Measurements from ENCODE around the gene TOMM34. TPM values are rescaled to one million over a fixed set of nuclear protein-coding genes. Genes with fewer than 3 reads are reported as not detected.

The TOMM34 gene
- total and polyA plus RNA-seq, 4 donors, result 4.4 to 12.1 (median 7.8) TPM

- TF ChIP-seq ZBTB33 (IDR thresholded peaks at IDR 0.05), result no peak
- TF ChIP-seq YY1 (IDR thresholded peaks at IDR 0.05), result no peak
Measured at GRCh38 chr20:44990957-44991356, 30.8 kb upstream of the TOMM34 start (continued).

- no peak for DNase-seq (ENCODE audit: low spot score)
- Histone ChIP-seq H3K27me3 (ENCODE audit: control insufficient read depth in 4 of 4, insufficient read depth in 4 of 4, low read length in 3 of 4) (no peaks in the 10 kb centered on the region), H3K9me3 (ENCODE audit: control insufficient read depth in 4 of 4, low read length in 3 of 4) (no peaks in the 10 kb centered on the region), H3K9ac (ENCODE audit: low read depth in 1 of 2, low read length in 2 of 2) (peak overlapping the region in 1 of 2 donors; percentile 21), H3K36me3 (ENCODE audit: control insufficient read depth in 4 of 4, insufficient read depth in 3 of 4, low read depth in 1 of 4, low read length in 3 of 4) (peaks cover 0 to 12% (median 7%) of the 10 kb centered on the region in 4 donors), H3K4me1 (ENCODE audit: control insufficient read depth in 4 of 4, insufficient read depth in 4 of 4, low read length in 3 of 4) (peaks cover 0 to 6% (median under 1%) of the 10 kb centered on the region in 4 donors), H3K27ac (ENCODE audit: low read depth in 1 of 2, low read length in 2 of 2) (peak overlapping the region; percentile 15 to 33), H3K4me3 (ENCODE audit: low read depth in 1 of 3, low read length in 3 of 3) (no peak overlapping the region)
- no peak for TF ChIP-seq RXRA (IDR thresholded peaks at IDR 0.05)
- WGBS, result 79% methylated on average over 3 of the region's 3 CpGs
Measured at GRCh38 chr20:44990425-44990824, 30.2 kb upstream of the TOMM34 start.

GRCh38 chr20:44988631-44989171 is 28.5 kb upstream of the TOMM34 start:
- peaks cover 0 to 6% (median under 1%) of the 10 kb centered on the region in 4 donors for H3K4me1 ChIP-seq (ENCODE audit: control insufficient read depth in 4 of 4, insufficient read depth in 4 of 4, low read length in 3 of 4)
- DNase-seq (ENCODE audit: low spot score), result no peak
- TF ChIP-seq YY1 (IDR thresholded peaks at IDR 0.05) (no peak), CTCF (IDR thresholded peaks at IDR 0.05; ENCODE audit: low read depth, low read length, missing input control) (no peak), SP1 (IDR thresholded peaks at IDR 0.05) (no peak), TAF1 (conservative IDR thresholded peaks at IDR 0.05) (no peak), HNF4A (conservative IDR thresholded peaks at IDR 0.05) (no peak), HNF4G (IDR thresholded peaks at IDR 0.05) (no peak), RXRA (IDR thresholded peaks at IDR 0.05) (no peak)
- H3K27ac ChIP-seq (ENCODE audit: low read depth in 1 of 2, low read length in 2 of 2), result no peak overlapping the region
- H3K27me3 ChIP-seq (ENCODE audit: control insufficient read depth in 4 of 4, insufficient read depth in 4 of 4, low read length in 3 of 4), result no peaks in the 10 kb centered on the region
- H3K9ac ChIP-seq (ENCODE audit: low read depth in 1 of 2, low read length in 2 of 2), result no peak overlapping the region
- H3K36me3 ChIP-seq (ENCODE audit: control insufficient read depth in 4 of 4, insufficient read depth in 3 of 4, low read depth in 1 of 4, low read length in 3 of 4), result peaks cover 1 to 12% (median 7%) of the 10 kb centered on the region in 4 donors
- H3K4me3 ChIP-seq (ENCODE audit: low read depth in 1 of 3, low read length in 3 of 3), result no peak overlapping the region
- no peaks in the 10 kb centered on the region for H3K9me3 ChIP-seq (ENCODE audit: control insufficient read depth in 4 of 4, low read length in 3 of 4)
- 93% methylated on average over 1 of the region's 1 CpG for WGBS

GRCh38 chr20:44983093-44983674 is 23.0 kb upstream of the TOMM34 start:
- H3K9me3 ChIP-seq (ENCODE audit: control insufficient read depth in 4 of 4, low read length in 3 of 4), result no peaks in the 10 kb centered on the region
- 98% methylated on average over 7 of the region's 7 CpGs for WGBS
- H3K9ac ChIP-seq (ENCODE audit: low read depth in 1 of 2, low read length in 2 of 2), result no peak overlapping the region
- DNase-seq (ENCODE audit: low spot score), result no peak
- H3K4me1 ChIP-seq (ENCODE audit: control insufficient read depth in 4 of 4, insufficient read depth in 4 of 4, low read length in 3 of 4), result no peaks in the 10 kb centered on the region
- H3K36me3 ChIP-seq (ENCODE audit: control insufficient read depth in 4 of 4, insufficient read depth in 3 of 4, low read depth in 1 of 4, low read length in 3 of 4), result peaks cover 1 to 12% (median 8%) of the 10 kb centered on the region in 4 donors
- TF ChIP-seq RAD21 (IDR thresholded peaks at IDR 0.05) (no peak), HNF4A (conservative IDR thresholded peaks at IDR 0.05) (no peak), NR2F2 (IDR thresholded peaks at IDR 0.05) (no peak)
- H3K27ac ChIP-seq (ENCODE audit: low read depth in 1 of 2, low read length in 2 of 2), result no peak overlapping the region
- no peak overlapping the region for H3K4me3 ChIP-seq (ENCODE audit: low read depth in 1 of 3, low read length in 3 of 3)
- no peaks in the 10 kb centered on the region for H3K27me3 ChIP-seq (ENCODE audit: control insufficient read depth in 4 of 4, insufficient read depth in 4 of 4, low read length in 3 of 4)
